GM21576 (cell line): Measurements from ENCODE around the gene PARD6B.
"Not testable (repeated sequence)": the region's sequence is repeated elsewhere in the genome, so short reads cannot be mapped to it uniquely, and the experiment has no call there.

Source experiments
- ATAC-seq: cut with Tn5 transposase; IDR thresholded peaks from one replicate; pipeline ENCODE4 v1.9.1; 2021; ENCODE audit warnings: mild to moderate bottlenecking, moderate library complexity; ENCODE audit not compliant: unreplicated experiment

Gene PARD6B

GRCh38 chr20:50701041-50701963, 30.1 kb upstream of the PARD6B start:
- no peak for ATAC-seq

GRCh38 chr20:50703651-50704438, 27.5 kb upstream of the PARD6B start:
- not testable (repeated sequence) for ATAC-seq

GRCh38 chr20:50704514-50704913, 26.9 kb upstream of the PARD6B start:
- no peak for ATAC-seq

GRCh38 chr20:50704971-50705370, 26.4 kb upstream of the PARD6B start:
- no peak for ATAC-seq

GRCh38 chr20:50708845-50709635, 22.3 kb upstream of the PARD6B start:
- ATAC-seq = no peak

GRCh38 chr20:50709636-50709973, 21.8 kb upstream of the PARD6B start:
- ATAC-seq = no peak

GRCh38 chr20:50710492-50711063, 20.8 kb upstream of the PARD6B start:
- ATAC-seq = no peak

- no peak for ATAC-seq
Observed at GRCh38 chr20:50711113-50711825, 20.1 kb upstream of the PARD6B start.

GRCh38 chr20:50712771-50713656, 18.4 kb upstream of the PARD6B start:
- no peak for ATAC-seq

- ATAC-seq = no peak
Observed at GRCh38 chr20:50713657-50714101, 17.7 kb upstream of the PARD6B start.

GRCh38 chr20:50714426-50714825, 17.0 kb upstream of the PARD6B start:
- not testable (repeated sequence) for ATAC-seq

- no peak for ATAC-seq
Observed at GRCh38 chr20:50715694-50716093, 15.7 kb upstream of the PARD6B start.

GRCh38 chr20:50716518-50716917, 14.9 kb upstream of the PARD6B start:
- no peak for ATAC-seq

- ATAC-seq = no peak
Observed at GRCh38 chr20:50717312-50717711, 14.1 kb upstream of the PARD6B start.

- ATAC-seq = no peak
Observed at GRCh38 chr20:50717974-50718761, 13.2 kb upstream of the PARD6B start.

GRCh38 chr20:50719328-50719727, 12.1 kb upstream of the PARD6B start:
- ATAC-seq = no peak

GRCh38 chr20:50720026-50720425, 11.4 kb upstream of the PARD6B start:
- no peak for ATAC-seq

- no peak for ATAC-seq
Observed at GRCh38 chr20:50720582-50720981, 10.8 kb upstream of the PARD6B start.
